HUDEP-2 (cell line): ENCODE data around the gene SLITRK2.

Experiments
- DNase-seq, 76 experiments: peaks; one replicate each; lab custom pipeline; 2025; ENCODE audit not compliant: unreplicated experiment in 76 of 76; lab: John Stamatoyannopoulos, UW

SLITRK2 gene, protein sequence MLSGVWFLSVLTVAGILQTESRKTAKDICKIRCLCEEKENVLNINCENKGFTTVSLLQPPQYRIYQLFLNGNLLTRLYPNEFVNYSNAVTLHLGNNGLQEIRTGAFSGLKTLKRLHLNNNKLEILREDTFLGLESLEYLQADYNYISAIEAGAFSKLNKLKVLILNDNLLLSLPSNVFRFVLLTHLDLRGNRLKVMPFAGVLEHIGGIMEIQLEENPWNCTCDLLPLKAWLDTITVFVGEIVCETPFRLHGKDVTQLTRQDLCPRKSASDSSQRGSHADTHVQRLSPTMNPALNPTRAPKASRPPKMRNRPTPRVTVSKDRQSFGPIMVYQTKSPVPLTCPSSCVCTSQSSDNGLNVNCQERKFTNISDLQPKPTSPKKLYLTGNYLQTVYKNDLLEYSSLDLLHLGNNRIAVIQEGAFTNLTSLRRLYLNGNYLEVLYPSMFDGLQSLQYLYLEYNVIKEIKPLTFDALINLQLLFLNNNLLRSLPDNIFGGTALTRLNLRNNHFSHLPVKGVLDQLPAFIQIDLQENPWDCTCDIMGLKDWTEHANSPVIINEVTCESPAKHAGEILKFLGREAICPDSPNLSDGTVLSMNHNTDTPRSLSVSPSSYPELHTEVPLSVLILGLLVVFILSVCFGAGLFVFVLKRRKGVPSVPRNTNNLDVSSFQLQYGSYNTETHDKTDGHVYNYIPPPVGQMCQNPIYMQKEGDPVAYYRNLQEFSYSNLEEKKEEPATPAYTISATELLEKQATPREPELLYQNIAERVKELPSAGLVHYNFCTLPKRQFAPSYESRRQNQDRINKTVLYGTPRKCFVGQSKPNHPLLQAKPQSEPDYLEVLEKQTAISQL

DNA sequence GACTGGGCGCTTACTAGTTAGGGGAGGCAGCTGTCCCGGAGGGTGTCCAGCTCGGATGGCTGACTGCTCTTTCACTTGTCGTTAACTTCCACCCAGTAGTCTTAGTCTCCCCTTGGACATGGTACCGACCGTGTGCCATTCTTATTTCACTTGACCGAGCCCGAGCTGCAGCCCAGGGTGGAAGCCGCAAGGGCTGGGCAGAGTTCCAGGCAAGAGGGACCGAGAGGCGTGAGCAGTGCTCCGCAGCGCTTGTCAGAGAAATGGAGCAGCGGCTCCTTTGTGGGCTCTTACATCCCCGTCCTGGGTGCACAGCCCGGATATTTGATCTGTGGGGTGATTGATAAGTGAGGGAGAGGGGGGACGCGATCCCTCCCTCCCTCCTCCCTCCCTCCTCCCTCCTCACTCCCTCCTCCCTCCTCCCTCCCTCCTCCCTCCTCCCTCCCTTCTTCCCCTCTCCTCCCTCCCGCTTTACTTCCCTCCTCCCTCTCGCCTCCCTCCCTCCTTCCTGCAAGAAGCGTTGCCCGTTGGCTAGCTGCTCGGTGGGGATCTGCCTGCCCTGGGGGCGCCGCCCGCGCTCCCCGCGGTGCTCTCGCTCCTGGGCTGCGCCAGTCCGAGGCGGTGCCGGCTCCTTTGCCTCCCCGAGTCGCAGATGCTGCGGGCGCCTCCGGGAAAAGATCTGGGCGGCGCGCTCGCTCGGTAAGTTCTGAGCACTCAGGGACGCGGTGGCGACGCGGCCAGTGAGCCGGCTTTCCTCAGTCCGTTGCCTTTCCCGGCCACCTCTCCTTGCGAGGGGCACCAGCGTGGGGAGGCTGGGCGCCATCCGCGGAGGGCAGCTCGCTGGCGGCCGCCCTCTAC is at the start of gene SLITRK2:
Gene SLITRK2, plus strand, starts transcription at position 499 of the 855 bp plus-strand sequence. CDS start 4,597 bp downstream, outside the sequence.
- peak in 7 of 76 experiments; percentile 1 to 25 (median 6) for DNase-seq

DNA sequence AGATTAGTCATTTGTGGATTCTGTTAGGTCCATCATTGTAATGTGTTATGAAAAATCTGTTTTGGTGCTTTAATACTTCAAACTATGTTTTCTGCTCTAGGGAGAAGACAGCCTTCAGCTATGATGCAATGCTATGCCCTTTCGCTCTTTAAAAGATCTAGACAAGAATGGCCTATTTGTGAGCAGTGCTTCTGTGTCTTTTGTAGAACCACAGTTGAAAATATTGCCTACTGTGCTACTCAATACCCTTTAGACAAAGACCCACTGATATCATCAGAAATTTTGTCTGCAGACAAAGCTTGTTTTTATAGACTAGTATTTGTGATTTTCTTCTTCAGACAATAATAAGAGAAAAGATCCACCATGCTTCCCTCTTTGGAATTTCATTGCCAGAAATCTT is 44.6 kb upstream of the SLITRK2 start:
- DNase-seq = no peak

DNA sequence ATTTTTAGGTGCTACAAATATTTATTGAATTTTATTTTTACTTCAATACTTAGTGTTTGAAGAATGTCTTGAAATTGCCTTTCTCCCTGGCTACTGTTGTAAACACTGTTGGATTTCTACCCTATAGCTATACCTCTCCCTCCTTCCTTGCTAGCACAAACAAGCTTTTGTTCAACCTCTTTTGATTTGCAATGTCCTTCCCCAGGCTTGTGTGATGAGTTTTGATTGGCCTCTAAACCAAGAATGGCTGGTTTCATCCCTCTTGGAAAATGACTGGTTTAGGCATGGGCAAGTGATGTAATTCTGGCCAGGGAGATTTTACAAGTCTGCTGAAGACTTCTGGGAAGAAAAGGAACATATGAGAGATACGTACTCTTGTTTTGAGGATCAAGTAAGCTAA is 25.3 kb upstream of the SLITRK2 start:
- DNase-seq = no peak

DNA sequence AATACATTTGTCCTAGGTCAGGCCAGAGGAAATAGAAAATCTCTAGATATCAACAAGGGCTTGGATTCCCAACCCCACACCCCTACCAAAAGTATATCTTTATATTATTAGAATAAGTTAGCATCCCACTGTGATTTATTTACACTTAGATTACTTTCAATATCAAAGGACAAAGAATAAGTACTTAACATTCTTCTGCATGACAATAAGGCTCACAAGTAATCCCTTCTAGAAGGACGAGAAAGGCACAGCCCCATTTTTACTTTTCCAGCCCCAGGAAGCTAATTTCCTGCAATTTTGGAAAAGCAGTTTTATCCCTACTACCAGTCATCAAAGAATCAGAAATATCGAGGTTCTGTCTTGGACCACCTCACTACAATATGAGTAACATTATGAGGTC is 14.1 kb upstream of the SLITRK2 start:
- DNase-seq = no peak

DNA sequence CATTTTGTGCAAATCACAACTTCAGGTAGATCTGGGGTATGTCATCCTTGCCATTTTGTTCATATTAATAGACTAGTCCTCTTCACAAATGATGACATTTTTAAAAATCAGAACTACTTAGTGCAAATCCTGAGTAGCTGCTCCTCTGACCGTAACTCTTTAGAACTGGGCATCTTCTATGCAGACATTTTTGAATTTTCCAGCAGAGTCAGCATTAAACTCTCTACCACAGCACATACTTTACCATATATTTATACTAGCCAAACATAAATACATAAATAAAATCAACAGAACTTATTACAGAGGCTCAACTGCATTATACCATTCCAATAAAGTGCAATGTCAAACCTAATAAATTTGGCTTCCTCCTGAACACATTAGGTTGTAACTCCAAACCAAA is 4.5 kb upstream of the SLITRK2 start:
- DNase-seq = no peak

DNA sequence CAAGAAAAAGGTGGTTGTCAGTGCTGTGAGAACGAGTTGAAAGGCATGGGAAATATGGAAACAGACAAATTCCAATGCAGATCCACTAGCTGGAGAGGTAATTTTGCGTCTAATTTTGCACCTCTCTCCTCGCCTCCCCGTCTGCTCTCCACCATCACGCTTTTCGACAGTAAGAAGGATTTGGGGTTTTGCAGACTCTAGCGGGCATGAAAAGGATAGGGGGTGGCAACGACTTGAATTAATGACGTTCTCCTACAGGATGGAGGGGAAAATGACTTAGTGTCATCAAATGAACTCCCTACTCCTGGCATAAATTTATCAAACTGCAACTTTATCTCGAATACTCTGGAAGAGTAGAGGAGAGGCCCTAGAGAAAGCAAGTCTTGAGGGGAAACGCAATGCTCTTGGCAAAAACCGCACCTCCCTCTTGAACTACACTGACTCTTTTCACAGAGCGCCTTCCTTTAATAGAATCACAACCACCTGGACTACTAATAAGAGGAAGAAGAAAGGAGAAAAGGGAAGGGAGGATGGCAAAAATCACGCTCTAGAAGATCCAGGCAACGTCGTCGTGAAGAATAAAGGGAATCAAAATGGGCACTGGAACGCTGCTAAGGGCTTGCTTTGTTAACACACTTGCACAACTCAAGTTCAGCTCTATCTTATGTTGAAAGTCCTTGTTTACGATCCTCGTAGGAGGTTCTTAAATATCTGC is 871 bp upstream of the SLITRK2 start:
- DNase-seq = no peak

DNA sequence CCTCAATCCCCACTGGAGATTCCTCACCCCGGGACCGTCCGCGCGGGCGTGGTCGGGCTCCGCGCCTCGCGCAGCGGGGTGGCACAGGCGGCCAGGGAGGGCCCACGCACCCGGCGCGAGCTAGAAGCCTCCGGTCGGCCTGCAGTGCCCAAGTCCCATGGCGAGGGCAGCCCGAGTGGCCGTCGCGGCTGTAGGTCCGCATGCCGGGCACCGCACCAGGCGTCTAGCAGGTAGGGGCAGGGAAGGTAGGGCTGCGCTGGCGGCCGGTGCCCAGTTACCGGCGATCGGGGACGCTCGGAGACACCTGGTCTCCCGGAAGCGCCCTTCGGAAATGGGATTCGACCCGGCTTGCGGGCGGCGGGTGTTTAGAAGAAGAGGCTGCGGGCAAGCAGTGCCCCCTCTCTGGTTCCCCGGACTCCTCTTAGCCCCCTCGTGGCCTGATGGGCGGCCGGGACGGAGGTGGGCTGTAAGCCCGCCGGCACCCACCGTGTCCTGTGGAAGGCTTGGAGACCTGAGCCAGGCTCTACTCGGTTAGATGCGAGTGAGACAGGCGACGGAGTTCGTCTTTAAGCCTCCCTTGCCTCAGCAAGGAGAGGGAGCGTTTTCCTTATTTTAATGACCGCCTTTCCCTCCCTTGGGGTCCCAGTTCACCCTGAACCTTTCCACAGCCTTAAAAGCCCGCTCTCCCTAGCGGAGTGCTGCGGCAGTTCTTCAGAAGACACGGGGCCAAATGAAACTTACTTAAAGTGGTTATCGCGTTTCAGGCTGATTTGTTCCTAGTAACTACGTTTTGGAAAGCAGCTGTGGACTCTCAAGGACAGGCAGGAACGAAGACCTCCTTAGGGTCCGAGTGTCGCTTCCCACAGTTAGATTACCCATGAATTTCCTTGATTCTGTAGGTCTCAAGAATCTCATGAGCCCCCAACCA is 821 bp downstream of the SLITRK2 start:
- DNase-seq = no peak

DNA sequence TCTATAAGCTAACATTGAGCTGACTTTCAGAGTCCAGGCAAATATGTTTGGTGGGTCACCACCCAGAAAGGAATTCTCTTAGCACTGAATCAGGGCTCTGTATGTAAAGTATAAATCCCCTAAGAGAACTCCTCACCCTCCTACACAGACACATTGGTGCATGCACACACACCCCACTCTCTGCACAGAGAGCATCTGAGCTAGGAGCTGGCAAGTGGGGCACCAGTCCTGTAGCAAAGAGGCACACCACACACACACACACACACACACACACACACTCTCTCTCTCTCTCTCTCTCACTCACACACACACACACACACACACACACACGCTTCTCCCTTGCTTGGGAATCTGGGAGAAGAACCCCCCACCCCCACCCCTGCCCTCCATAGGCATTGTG is 3.2 kb downstream of the SLITRK2 start:
- no peak for DNase-seq

DNA sequence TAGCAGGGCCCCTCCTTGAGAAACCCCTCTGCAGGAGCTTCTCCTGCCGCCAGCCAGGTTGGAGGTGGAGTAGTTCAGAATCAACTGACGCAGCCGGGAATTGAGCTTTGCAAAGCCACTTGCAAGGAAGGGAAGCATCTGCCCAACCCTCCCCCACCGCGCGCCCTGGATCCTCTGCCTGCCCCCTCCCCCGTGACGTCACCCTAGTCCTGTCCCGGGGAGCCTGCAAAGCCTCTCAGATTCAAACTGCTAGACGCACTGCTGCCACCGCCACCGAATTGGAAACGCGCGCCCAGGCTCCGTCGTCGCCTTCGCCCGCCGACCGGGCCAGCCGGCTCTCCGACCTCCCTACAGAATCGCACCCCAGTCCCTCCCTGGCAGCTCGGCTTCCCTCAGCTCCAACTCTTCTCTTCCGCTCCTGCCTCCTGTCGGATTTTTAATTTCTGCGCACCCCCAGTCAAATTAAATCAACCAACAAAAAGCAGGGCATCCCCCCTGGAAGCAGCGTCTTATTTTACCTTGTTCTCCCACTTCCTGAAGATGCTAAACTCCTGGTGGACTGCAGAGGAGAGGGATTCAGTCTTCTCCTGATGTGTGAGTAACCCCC is 3.8 kb downstream of the SLITRK2 start:
- DNase-seq = no peak

DNA sequence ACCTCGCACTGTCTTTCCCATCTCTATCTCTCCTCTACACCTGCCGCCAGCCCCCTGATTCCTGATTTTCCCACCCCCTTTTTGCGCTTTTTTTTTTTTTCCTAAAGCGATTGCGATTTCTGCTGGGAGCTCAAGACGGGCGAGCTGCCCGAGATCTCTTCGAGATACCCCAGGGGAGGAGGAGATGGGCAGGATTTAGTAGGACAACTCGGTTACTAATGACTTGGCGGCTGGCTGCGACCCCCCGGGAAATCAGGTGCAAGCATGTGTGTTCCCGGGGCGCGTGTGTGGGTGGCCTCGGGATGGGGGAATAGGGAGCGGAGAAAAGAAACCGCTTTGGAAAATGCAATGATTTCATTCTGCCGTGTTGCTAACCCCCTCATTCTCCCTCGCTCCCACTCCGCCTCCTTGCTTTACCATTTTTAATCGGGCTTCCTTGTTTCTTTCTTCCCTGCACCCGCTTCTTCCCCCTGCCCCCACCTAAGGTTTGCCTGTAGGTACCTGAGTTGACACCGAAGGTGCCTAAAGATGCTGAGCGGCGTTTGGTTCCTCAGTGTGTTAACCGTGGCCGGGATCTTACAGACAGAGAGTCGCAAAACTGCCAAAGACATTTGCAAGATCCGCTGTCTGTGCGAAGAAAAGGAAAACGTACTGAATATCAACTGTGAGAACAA is 4.4 kb downstream of the SLITRK2 start:
- DNase-seq = no peak

DNA sequence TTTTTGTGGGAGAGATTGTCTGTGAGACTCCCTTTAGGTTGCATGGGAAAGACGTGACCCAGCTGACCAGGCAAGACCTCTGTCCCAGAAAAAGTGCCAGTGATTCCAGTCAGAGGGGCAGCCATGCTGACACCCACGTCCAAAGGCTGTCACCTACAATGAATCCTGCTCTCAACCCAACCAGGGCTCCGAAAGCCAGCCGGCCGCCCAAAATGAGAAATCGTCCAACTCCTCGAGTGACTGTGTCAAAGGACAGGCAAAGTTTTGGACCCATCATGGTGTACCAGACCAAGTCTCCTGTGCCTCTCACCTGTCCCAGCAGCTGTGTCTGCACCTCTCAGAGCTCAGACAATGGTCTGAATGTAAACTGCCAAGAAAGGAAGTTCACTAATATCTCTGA is 5.5 kb downstream of the SLITRK2 start:
- DNase-seq = no peak

DNA sequence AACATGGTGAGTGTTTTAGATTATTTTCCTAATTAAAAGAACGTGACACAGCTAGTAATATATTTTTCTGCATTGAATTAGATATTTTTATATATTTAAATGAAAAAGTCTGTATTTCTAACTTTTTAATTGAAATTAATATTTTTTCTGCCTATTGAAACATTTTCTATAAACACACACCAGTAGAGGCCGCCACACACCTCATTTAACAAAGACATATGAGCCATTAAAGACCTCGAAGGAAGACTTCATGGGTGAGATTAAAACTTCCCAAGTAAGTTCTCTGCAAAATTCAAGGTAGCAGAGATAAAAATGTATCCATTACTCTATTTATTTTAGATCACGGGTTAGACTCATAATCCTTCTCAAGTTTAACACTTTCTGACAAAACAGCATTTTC is 8.3 kb downstream of the SLITRK2 start:
- peak in 1 of 76 experiments; percentile 2 for DNase-seq

DNA sequence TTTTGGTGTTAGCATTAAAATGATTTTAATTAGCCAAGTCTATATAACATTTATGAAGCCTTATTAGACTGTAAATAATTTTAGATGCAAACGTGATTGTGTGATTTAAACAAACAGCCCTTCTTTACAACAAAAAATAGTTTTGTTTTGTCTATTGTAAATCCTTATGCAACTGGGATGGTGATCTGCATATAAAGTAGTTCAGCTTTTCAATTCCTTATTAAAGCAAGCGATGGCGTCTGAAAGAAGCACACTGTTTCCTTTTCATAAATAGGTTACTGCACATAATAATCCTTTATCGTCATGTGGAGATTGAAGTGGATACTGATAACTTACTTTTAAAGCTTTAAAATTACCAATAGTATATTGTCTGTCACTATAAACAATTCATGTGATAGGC is 8.8 kb downstream of the SLITRK2 start:
- DNase-seq = no peak

DNA sequence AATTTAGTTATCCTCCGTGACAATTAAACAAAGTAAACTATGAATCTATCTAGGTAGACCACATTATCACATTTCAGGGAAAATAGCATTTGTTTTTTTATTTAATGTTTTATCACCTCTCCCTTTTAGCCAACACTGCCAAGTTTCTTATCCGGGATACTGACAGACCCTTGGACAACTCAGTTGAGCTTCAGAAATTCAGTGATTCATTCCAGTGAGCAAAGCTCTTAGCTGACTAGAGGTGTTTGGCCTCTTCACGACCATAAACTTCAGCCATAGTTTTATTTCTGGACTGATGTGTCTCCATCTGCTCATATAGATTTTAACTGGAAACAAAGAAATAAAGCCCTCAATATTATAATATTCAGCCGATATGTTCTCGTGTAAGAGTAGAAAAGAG is 15.2 kb downstream of the SLITRK2 start:
- DNase-seq = no peak

DNA sequence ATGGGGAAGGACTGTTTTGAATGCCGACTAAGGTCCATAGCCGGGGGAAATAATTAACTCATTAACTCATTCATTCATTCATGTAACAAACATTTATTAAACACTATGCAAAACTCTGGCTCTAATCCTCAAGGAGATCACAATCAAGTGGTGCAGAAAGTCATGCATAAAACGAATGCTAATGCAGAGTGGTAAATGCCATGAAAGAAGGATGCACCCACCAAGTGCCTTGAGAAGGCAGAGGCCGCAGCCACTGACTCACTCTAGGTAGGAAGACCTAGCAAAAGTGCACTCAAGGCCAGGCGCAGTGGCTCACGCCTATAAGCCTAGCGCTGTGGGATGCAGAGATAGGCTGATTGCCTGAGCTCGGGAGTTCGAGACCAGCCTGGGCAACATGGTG is 22.9 kb downstream of the SLITRK2 start:
- no peak for DNase-seq

DNA sequence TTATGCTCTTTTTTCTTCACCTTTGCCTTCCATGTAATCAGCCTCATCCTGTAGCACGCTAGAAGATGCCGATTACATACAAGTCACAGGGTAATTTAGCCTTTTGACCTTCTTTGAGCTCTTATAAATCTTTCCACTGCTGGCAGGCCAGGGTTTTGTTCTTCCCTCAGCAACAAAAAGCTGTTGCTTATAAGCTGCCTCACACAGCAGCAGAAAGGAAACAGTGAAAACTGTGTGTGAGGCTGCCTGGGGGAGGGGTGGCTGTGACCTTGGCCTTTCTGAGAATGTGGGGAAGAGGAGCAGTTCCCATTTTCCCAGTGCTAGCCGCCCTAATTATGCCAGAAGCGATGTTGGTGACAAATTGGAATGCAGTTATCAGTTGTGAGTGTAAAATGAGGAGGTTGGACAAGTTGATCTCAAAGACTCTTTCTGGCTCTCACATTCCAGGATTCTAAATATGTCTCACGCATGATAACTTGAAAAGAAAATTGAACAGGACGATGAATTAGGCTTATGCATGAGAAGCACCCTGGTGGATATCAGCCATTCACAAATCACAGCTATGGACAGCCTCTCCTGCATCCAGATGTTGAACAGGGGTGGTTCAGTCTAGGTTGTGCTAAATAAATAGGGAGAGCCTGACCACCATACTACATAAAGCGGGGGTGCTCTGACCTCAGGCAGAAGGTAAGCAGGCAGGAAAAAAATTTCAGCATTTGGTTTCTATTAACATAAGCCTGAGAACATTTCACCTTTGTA is 25.7 kb downstream of the SLITRK2 start:
- DNase-seq = no peak

DNA sequence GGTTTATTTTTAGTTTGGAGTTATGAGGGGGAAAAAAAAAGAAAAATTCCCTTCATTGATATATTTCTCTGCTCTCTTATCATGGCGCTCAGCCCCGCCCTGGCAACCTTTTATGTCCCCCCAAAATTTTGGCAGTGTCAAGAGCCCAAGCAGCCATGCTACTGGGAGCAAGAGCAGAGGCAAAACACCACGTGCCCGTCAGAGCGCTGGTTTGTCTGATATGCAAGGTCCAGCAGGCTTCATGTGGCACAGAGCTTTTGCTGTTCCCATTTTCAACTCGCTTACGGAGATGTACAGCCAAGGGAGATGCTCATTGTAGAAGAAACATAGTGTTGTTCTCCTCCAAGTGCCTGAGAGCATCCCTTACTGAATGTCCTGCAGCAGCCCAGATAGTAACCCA is 27.3 kb downstream of the SLITRK2 start:
- no peak for DNase-seq

DNA sequence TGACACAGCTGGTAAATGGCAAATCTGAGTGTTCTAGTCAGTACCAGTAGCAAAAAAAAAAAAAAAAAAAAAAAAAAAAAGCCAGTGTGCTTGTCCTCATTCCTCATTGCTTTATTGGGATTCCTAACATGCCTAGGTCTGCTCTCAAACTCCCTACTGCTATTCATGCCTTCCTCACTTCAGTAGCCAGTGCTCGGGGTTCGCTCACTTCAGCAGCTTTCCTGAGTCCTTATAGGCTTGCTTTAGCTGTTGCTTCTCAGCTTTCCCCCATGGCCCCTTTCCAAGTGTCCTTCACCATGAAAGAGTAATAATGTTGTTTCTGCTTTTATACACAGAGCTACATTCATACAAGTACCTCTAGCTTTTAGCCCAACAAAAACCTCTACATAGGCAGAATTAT is 30.8 kb downstream of the SLITRK2 start:
- DNase-seq = no peak
